Left renal cortex interstitium (tissue), 4 donors: ENCODE results near the gene PKP3. TPM values are rescaled to one million over a fixed set of nuclear protein-coding genes. Genes with fewer than 3 reads are reported as not detected.
"Not testable (repeated sequence)": the region's sequence is repeated elsewhere in the genome, so short reads cannot be mapped to it uniquely, and the experiment has no call there.

Experiments used
- DNase-seq, 4 donors: peaks; one replicate each; pipeline ENCODE4 v3.0.0-alpha.2; 2013; ENCODE audit warnings: low read depth in 4 of 4, low spot score in 2 of 4, missing footprints in 1 of 4
- polyA plus RNA-seq, 4 donors: library from polyadenylated mRNA; unstranded; fragments of 120-200 nt; gene quantifications; one replicate each; pipeline ENCODE4 v1.2.1, GENCODE V29; 2013; ENCODE audit not compliant: insufficient read length in 4 of 4

PKP3 gene
- polyA plus RNA-seq, 4 donors, result 4.0 to 8.4 (median 7.2) TPM

- DNase-seq, result no peak
These were observed 15.1 kb downstream of the PKP3 start for GRCh38 chr11:409008-409599.

- no peak for DNase-seq
These were observed 15.8 kb downstream of the PKP3 start for GRCh38 chr11:409600-410483.

GRCh38 chr11:410711-411110, 16.7 kb downstream of the PKP3 start:
- not testable (repeated sequence) for DNase-seq

- DNase-seq, result not testable (repeated sequence)
These were observed 17.5 kb downstream of the PKP3 start for GRCh38 chr11:411520-411919.

- DNase-seq, result no peak
These were observed 18.7 kb downstream of the PKP3 start for GRCh38 chr11:412641-413119.

- no peak for DNase-seq
These were observed 19.4 kb downstream of the PKP3 start for GRCh38 chr11:413120-414081.

GRCh38 chr11:414318-414857, 20.4 kb downstream of the PKP3 start:
- DNase-seq, result no peak

GRCh38 chr11:415640-416041, 21.6 kb downstream of the PKP3 start:
- no peak for DNase-seq

GRCh38 chr11:416051-416756, 22.2 kb downstream of the PKP3 start:
- no peak for DNase-seq

GRCh38 chr11:416757-417621, 23.0 kb downstream of the PKP3 start:
- no peak for DNase-seq

GRCh38 chr11:417652-418342, 23.8 kb downstream of the PKP3 start:
- DNase-seq, result no peak

- DNase-seq, result no peak
These were observed 24.6 kb downstream of the PKP3 start for GRCh38 chr11:418343-419247.

GRCh38 chr11:419248-420005, 25.4 kb downstream of the PKP3 start:
- no peak for DNase-seq

- no peak for DNase-seq
These were observed 26.3 kb downstream of the PKP3 start for GRCh38 chr11:420054-420910.

GRCh38 chr11:420911-421321, 26.9 kb downstream of the PKP3 start:
- DNase-seq, result no peak

GRCh38 chr11:422249-422656, 28.2 kb downstream of the PKP3 start:
- no peak for DNase-seq
